ENCODE data around the gene CIB4. TPM values are rescaled to one million over a fixed set of nuclear protein-coding genes. Genes with fewer than 3 reads are reported as not detected.

The CIB4 gene
- not detected for total RNA-seq

DNA sequence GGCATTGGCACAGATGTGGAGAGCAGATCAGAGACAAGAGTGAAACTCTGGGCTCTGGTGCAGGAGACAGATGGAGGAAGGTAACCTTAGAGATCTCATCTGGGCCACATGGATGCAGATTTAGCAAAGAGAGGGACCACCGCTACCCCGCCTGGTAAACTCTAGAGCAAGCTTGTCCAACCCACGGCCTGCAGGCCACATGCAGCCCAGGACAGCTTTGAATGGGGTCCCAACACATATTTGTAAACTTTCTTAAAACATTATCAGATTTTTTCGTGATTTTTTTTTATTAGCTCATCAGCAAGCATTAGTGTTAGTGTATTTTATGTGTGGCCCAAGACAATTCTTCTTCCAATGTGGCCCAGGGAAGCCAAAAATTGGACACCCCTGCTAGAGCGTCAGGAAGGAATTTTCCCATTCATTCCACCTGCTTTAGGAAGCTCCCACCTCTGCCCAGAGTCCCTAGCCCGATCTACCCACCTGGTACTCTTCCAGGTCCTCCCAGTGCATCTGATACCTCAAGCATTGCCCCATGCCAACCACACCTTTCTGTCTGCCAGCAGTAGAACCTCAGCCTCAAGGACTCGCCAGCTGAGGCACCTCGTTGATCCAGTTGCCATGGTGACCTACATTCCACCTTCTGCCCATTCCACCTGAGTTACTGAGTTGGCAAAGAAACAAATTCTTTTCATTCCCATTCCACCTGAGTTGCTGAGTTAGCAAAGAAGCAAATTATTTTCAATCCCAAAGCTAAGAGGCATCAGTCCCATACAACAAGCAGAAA, at the start of gene CIB4:
Gene CIB4, minus strand, starts transcription at position 586 of the 784 bp plus-strand sequence. Its CDS starts 52 bp downstream, at position 534.
- no peak within 1 kb of the TSS for H3K27ac Mint-ChIP-seq
- peaks cover 6 to 11% of the 10 kb centered on the region in 2 donors for H3K4me1 Mint-ChIP-seq (ENCODE audit: low read depth in 2 of 2)
- ATAC-seq (no peak), DNase-seq (ENCODE audit: low spot score) (no peak)
- no peak within 1 kb of the TSS for H3K4me3 Mint-ChIP-seq
- no peaks in the 10 kb centered on the region for H3K9me3 Mint-ChIP-seq
- peaks cover 17 to 36% of the 10 kb centered on the region in 2 donors for H3K27me3 Mint-ChIP-seq
- no peaks in the 10 kb centered on the region for H3K36me3 Mint-ChIP-seq

DNA sequence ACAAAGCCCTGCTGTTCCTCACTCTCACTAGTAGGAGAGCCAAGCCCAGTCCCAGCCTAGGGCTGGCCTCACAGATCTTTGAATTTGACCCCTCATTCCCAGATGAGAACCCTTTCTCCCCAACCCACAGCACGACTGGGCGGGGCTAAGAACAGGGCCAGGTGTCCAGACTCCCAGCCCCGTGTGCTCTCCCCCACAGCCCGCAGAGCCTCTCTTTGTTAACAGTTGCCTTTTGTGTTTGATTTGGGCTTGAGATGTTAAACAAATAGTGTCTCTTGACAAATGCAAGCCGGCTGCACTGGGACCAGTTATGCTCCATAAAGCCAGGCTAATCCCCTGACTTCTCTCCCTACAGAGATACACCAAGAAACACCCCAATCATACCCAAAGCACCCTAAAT, 46.6 kb upstream of the CIB4 start:
- H3K27me3 Mint-ChIP-seq, result peaks cover 35 to 50% of the 10 kb centered on the region in 2 donors

DNA sequence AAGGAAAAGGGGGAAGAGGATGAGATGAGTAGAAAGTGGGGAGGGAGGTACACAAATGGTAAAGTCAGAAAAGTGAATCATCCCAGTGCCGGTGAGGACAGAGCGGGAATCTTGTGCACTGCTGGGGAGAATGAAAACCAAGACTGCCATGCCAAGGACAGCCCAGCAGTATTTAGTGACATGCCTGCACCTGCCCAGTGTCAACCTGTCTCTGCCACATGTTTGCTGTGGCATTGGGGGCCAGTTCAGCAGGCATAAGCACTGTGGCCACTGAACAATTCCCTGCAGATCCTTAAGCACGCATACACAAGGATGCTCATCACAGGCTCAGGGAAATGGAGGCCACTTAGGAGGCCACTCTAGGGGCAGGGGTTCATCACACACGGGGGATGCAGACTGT, 46.2 kb upstream of the CIB4 start:
- DNase-seq (ENCODE audit: low spot score), result no peak
- Mint-ChIP-seq H3K4me3 (no peak overlapping the region), H3K36me3 (no peaks in the 10 kb centered on the region), H3K4me1 (ENCODE audit: low read depth in 2 of 2) (peaks cover 0 to 2% of the 10 kb centered on the region in 2 donors), H3K27me3 (peaks cover 37 to 52% of the 10 kb centered on the region in 2 donors), H3K27ac (no peak overlapping the region), H3K9me3 (no peaks in the 10 kb centered on the region)
- ATAC-seq, result no peak

More for the DNA sequence above, 46.6 kb upstream of the CIB4 start:
- H3K4me3 Mint-ChIP-seq, result no peak overlapping the region
- peaks cover 0 to 3% of the 10 kb centered on the region in 2 donors for H3K4me1 Mint-ChIP-seq (ENCODE audit: low read depth in 2 of 2)
- H3K36me3 Mint-ChIP-seq, result no peaks in the 10 kb centered on the region
- no peak for ATAC-seq
- H3K27ac Mint-ChIP-seq, result no peak overlapping the region
- H3K9me3 Mint-ChIP-seq, result no peaks in the 10 kb centered on the region
- peak; percentile 26 for DNase-seq (ENCODE audit: low spot score)

DNA sequence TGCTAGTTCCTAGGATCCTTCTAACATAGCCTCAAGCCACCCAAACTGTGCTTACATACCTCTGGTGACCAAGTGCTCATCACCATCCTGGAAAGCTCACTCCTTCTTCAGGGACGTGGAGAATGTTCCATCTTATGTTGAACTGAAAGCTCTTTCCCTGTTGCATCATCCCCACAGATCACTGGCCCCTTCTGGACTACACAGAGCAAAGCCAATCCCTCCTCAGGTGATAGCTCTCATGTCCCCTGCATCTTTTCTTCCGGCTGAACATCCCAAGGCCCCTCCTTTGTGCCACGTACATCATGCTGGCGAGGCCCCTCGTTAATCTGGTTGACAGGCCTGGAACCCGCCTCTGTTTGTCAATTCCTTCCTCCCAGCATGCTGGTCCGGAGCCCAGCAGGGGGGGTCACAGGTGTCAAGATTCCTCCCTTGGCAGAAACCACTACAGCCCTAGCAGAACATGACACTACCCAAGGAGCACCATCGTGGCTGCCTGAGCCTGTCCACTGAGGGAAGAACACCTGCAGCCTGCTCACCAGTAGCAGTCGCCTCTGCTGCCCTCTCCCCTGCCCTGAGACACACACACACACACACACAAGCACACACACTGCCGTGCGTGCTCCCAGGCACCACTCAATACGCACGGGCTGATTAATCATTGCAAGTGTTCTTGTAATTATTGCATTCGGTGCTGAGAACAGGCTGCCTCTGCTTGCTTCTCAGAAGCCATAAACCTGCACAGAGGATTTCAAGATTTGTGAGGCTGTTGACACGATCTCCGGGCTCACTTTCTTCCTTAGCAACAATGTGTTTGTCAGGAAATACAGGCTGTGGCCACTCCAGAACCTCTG, 45.0 kb upstream of the CIB4 start:
- Mint-ChIP-seq H3K36me3 (no peaks in the 10 kb centered on the region), H3K27ac (no peak overlapping the region), H3K4me1 (ENCODE audit: low read depth in 2 of 2) (no peaks in the 10 kb centered on the region), H3K27me3 (peaks cover 32 to 47% of the 10 kb centered on the region in 2 donors), H3K4me3 (no peak overlapping the region), H3K9me3 (no peaks in the 10 kb centered on the region)
- DNase-seq (ENCODE audit: low spot score) (peak; percentile 22), ATAC-seq (no peak)

DNA sequence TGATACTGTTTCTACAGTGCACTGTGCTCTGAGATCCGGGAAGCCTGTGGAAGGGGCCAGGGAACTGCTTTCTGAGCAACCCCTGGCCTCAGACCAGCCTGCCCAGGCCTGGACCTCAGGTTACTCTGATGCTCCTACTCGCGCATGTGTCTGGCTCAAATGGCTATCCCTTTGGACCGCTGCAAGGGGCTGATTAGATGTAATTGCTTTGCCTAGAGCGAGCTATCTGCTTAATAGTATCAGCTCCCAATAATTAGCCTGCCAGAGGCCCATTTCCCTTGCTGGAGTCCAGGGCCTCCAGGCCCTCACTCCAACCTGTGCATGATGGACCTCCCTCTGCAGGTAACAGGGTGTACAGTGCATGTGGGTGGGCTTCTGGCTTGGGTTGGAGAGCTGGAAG, 44.2 kb upstream of the CIB4 start:
- Mint-ChIP-seq H3K27me3 (peaks cover 27 to 43% of the 10 kb centered on the region in 2 donors), H3K9me3 (no peaks in the 10 kb centered on the region), H3K36me3 (no peaks in the 10 kb centered on the region), H3K27ac (no peak overlapping the region), H3K4me3 (no peak overlapping the region), H3K4me1 (ENCODE audit: low read depth in 2 of 2) (no peaks in the 10 kb centered on the region)
- DNase-seq (ENCODE audit: low spot score), result no peak
- ATAC-seq, result no peak

DNA sequence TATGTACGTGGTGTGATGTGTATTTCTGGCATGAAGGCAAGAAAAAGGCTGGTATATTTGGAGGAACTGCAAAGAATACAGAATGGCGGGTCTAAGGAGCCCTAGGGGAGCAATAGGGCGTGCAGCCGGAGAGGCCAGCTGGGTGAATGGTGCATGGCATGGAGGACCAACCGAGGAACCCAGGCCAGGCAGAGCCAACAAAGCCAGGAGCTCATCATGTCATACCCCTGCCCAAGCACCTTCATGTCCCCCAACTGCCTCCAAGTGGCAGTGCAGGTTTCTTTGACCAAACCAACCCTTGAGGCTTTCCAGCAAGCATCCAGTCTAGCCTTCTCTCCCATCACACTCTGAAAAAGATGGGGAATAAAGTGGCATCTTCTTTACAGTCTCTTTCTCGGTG, 42.4 kb upstream of the CIB4 start:
- Mint-ChIP-seq H3K4me1 (ENCODE audit: low read depth in 2 of 2) (no peaks in the 10 kb centered on the region), H3K36me3 (no peaks in the 10 kb centered on the region), H3K27me3 (peaks cover 26 to 37% of the 10 kb centered on the region in 2 donors), H3K27ac (no peak overlapping the region), H3K4me3 (no peak overlapping the region), H3K9me3 (no peaks in the 10 kb centered on the region)
- DNase-seq (ENCODE audit: low spot score) (no peak), ATAC-seq (no peak)

DNA sequence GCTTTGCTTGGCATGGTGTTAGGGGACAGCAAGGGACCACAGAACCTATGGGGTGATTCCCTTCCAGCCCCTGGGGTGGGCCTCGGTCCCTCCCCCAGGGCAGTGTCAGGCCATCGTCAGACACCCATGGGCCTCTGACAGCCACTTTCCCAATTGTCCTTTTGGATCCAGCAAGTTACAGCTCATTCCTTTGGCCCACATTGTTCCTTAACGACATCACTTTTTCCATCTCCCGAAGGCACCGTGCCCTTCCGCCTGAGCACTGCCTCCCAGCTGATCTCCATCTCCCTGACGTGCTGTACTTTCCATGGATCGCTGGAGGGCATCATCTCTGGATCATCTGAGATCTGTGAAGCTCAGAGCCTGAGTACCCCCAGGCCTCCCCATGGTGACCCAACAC, 41.0 kb upstream of the CIB4 start:
- no peak overlapping the region for H3K27ac Mint-ChIP-seq
- no peaks in the 10 kb centered on the region for H3K36me3 Mint-ChIP-seq

DNA sequence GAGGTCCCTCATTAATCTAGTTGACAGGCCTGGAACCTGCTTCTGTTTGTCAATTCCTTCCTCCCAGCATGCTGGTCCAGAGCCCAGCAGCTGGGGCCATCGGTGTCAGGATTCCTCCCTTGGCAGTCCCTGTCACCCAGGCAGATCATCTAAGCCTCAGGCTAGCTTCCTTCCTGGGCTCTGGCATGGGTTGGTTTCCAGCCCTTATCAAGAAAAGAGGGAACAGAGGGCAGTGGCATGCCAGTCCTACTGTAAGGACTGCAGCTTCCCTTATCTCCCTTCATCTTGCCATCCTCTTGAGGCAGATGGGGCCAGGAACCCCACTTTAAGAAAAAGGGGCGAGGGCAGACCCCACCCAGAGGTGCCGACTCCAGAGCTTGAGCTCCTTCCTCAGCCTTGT, 40.5 kb upstream of the CIB4 start:
- Mint-ChIP-seq H3K27ac (no peak overlapping the region), H3K9me3 (no peaks in the 10 kb centered on the region), H3K27me3 (peaks cover 22 to 31% of the 10 kb centered on the region in 2 donors), H3K4me1 (ENCODE audit: low read depth in 2 of 2) (no peaks in the 10 kb centered on the region), H3K36me3 (no peaks in the 10 kb centered on the region), H3K4me3 (no peak overlapping the region)
- no peak for ATAC-seq
- DNase-seq (ENCODE audit: low spot score), result no peak

More for the DNA sequence above, 41.0 kb upstream of the CIB4 start:
- Mint-ChIP-seq H3K9me3 (no peaks in the 10 kb centered on the region), H3K27me3 (peaks cover 27 to 36% of the 10 kb centered on the region in 2 donors), H3K4me1 (ENCODE audit: low read depth in 2 of 2) (no peaks in the 10 kb centered on the region), H3K4me3 (no peak overlapping the region)
- DNase-seq (ENCODE audit: low spot score), result no peak
- ATAC-seq, result no peak

DNA sequence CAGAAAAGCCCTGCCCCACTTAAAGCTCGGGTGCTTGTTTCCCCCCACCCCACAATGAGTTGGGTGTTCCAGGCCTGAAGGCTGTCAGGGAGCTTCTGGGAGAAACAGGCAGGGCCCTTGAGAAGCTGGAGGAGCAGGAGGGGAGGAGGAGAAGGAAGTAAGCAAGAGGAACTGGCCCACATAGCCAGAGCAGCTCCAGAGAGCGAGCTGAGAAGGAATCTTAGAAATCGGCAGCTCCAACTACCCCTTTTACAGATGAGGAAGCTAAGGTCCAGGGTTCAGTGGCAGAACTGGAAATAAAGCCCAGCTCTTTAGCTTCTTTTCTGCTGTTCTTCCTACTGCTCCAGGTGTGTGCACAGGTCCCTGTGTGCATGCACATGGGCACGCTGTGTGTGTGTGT, 38.7 kb upstream of the CIB4 start:
- Mint-ChIP-seq H3K27me3 (peaks cover 17 to 20% of the 10 kb centered on the region in 2 donors), H3K4me1 (ENCODE audit: low read depth in 2 of 2) (no peaks in the 10 kb centered on the region), H3K27ac (no peak overlapping the region), H3K36me3 (no peaks in the 10 kb centered on the region), H3K4me3 (no peak overlapping the region), H3K9me3 (no peaks in the 10 kb centered on the region)
- DNase-seq (ENCODE audit: low spot score) (no peak), ATAC-seq (no peak)

DNA sequence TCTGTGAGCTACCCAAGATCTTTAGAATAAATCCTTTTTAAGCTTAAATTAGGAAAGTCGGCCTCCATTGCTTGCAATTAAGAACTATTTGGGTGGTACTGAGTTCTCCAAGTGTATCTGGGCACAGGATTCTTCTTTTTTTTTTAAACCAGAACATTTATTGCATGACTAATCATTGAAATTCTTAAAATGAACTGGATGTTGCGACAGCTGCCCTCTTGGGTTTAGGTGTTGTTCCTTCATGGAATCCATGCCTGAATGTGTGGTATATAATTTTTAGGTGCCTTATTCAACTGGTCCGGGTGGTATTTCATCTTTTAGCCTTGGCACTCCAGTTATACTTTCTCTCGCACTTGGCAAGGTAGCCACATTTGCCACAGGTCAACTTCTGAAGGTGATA, 36.9 kb upstream of the CIB4 start:
- H3K4me3 Mint-ChIP-seq, result no peak overlapping the region
- no peaks in the 10 kb centered on the region for H3K36me3 Mint-ChIP-seq
- no peak overlapping the region for H3K27ac Mint-ChIP-seq
- peaks cover 20 to 25% of the 10 kb centered on the region in 2 donors for H3K27me3 Mint-ChIP-seq
- DNase-seq (ENCODE audit: low spot score) (no peak), ATAC-seq (no peak)
- H3K4me1 Mint-ChIP-seq (ENCODE audit: low read depth in 2 of 2), result no peaks in the 10 kb centered on the region
- no peaks in the 10 kb centered on the region for H3K9me3 Mint-ChIP-seq

DNA sequence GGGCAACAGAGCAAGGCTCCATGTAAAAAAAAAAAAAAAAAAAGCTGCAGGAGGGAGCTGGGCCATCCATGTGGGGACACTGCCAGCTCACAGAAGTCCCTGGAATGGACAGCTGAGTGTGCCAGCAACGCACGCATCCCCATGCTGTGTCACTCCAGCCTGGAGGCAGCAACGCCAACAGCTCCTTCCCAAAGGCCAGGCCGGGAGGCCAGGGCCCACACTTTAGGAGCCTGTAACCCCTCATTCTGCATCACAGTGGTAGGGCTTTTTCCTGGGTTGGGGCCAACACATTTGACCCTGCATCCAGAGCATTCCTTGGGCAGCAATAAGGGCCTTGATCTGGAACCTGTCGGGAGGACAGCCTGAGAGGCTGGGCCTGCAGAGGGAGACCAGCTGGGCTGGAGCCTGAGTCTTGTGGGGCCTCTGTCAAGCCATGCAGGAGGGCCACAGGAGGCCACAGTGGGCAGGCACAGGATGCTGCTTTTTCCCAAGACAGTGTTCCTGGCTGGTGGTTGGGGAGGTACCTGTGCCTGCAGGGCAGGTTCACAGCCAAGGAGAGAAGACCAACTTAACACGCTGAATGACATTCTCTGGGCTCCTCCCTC, 34.6 kb upstream of the CIB4 start:
- Mint-ChIP-seq H3K36me3 (no peaks in the 10 kb centered on the region), H3K27ac (no peak overlapping the region), H3K27me3 (peaks cover 20 to 21% of the 10 kb centered on the region in 2 donors), H3K4me3 (no peak overlapping the region), H3K9me3 (no peaks in the 10 kb centered on the region), H3K4me1 (ENCODE audit: low read depth in 2 of 2) (no peaks in the 10 kb centered on the region)
- DNase-seq (ENCODE audit: low spot score) (no peak), ATAC-seq (no peak)

DNA sequence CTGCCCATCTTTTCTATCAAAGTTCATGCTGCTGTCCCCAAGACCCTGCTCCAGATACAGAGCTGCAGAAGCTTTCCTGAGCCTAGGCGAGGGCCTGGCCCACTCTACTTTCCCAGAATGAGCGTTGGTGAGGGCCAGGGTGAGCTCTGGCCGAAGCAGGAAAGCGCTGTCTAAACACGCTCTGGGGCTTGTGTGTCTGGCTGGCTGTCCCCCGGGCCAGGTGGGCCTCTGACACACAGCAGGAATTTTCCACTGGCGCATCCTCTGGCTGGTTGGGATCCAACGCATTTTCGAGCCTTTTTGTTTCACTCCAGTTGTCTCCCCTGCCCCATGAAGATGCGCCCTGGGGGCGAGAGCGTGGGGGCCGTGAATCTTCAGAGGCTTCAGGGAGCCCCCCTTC, 33.6 kb upstream of the CIB4 start:
- no peaks in the 10 kb centered on the region for H3K4me1 Mint-ChIP-seq (ENCODE audit: low read depth in 2 of 2)
- H3K27ac Mint-ChIP-seq, result no peak overlapping the region
- no peaks in the 10 kb centered on the region for H3K9me3 Mint-ChIP-seq
- ATAC-seq, result no peak
- no peaks in the 10 kb centered on the region for H3K36me3 Mint-ChIP-seq
- H3K27me3 Mint-ChIP-seq, result peaks cover 23 to 29% of the 10 kb centered on the region in 2 donors
- H3K4me3 Mint-ChIP-seq, result no peak overlapping the region
- DNase-seq (ENCODE audit: low spot score), result no peak

DNA sequence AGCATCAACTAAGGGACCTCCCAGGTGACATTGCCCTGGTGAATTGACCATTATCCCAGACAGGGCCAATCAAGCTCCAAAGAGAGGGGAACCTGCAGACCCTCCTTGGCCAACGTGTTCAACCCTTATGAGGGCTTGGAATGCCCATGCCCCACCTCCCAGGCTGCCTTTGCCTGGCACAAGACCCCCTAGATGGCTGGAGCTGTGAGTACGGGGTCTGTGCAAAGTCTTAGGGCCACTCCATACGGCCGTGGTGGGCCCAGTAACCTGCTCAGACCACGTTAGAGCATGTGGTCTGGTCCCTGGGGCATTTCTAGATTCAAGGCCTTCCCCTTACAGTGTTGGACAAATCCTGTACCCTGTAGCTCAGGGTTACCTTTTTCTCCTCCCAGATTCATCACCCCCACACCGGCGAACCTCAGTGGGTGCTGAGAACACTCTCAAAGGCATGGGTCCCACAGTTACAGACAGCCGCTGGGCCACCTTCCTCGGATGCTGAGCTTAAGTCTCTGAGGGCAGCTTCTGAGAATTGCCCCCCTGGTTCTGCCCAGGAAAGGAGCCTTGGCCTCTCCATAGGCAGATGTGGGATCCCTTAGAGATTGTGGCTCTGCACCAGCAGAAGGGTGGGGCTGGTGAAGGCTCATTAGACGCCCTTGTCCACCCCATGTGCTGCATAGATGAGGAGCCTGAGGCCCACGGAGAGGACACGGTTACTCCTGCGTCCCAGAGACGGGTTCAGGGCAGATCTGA, 33.0 kb upstream of the CIB4 start:
- Mint-ChIP-seq H3K27me3 (peaks cover 23 to 30% of the 10 kb centered on the region in 2 donors), H3K36me3 (no peaks in the 10 kb centered on the region), H3K9me3 (no peaks in the 10 kb centered on the region), H3K27ac (no peak overlapping the region), H3K4me3 (no peak overlapping the region), H3K4me1 (ENCODE audit: low read depth in 2 of 2) (peaks cover 0 to 4% of the 10 kb centered on the region in 2 donors)
- no peak for DNase-seq (ENCODE audit: low spot score)
- ATAC-seq, result no peak

All from natural killer cell treated with Interleukin-12 subunit alpha and Interleukin-12 subunit beta and Interleukin-15 and Interleukin-18, amount 100 ng/mL, for 72 hours (primary cell).